Keratinocyte (primary cell): ENCODE measurements around the gene CCDC40. TPM values are rescaled to one million over a fixed set of nuclear protein-coding genes. Genes with fewer than 3 reads are reported as not detected.
A peak's percentile ranks its signal among the peaks of the same experiment; 100 is the strongest.

Source experiments
- DNase-seq: peaks from one replicate; pipeline ENCODE4 v3.0.0-alpha.2; 2011; ENCODE audit warnings: low read depth, missing footprints, low spot score
- FAIRE-seq: peaks from 2 replicates; lab custom pipeline; 2011; peaks lifted over from hg19 to GRCh38; lab: Jason Lieb, UNC
- H2AFZ ChIP-seq: 2 replicates; pipeline ENCODE4 v1.6.0; 2012; ENCODE audit warnings: low read length, control low read depth, inconsistent platforms; ENCODE audit not compliant: control insufficient read depth
- H3K27ac ChIP-seq: 2 replicates; pipeline ENCODE4 v1.5.1; 2011; ENCODE audit warnings: low read length; ENCODE audit not compliant: control insufficient read depth, insufficient read depth
- H3K27me3 ChIP-seq: 3 replicates; pipeline ENCODE4 v1.6.0; 2011; ENCODE audit warnings: low read length; ENCODE audit not compliant: control insufficient read depth, insufficient read depth; ENCODE audit errors: extremely low read depth
- H3K36me3 ChIP-seq, 2 experiments: 2 replicates in 1 of 2; 3 replicates in 1 of 2; pipeline ENCODE4 v1.5.1; 2011; ENCODE audit warnings: low read length in 2 of 2, mild to moderate bottlenecking in 1 of 2; ENCODE audit not compliant: control insufficient read depth in 2 of 2, insufficient read depth in 2 of 2; ENCODE audit errors: extremely low read depth in 1 of 2
- H3K4me1 ChIP-seq: 3 replicates; pipeline ENCODE4 v1.5.1; 2011; ENCODE audit warnings: low read length; ENCODE audit not compliant: control insufficient read depth, insufficient read depth; ENCODE audit errors: extremely low read depth
- H3K4me2 ChIP-seq: 3 replicates; pipeline ENCODE4 v1.6.0; 2011; ENCODE audit warnings: low read depth, low read length; ENCODE audit not compliant: control insufficient read depth, insufficient read depth; ENCODE audit errors: extremely low read depth
- H3K4me3 ChIP-seq, 3 experiments: fragments of 200-600 bp in 1 of 3; sonication (generic) in 1 of 3; 2 replicates in 2 of 3; 3 replicates in 1 of 3; pipeline ENCODE4 v1.5.1; 2011 to 2016; ENCODE audit warnings: low read length in 3 of 3, mild to moderate bottlenecking in 3 of 3, control low read depth in 2 of 3, inconsistent platforms in 1 of 3, low read depth in 1 of 3, mixed read lengths in 1 of 3, mixed run types in 1 of 3, moderate library complexity in 1 of 3; ENCODE audit not compliant: control insufficient read depth in 2 of 3, insufficient read depth in 2 of 3; ENCODE audit errors: extremely low read depth in 1 of 3
- H3K79me2 ChIP-seq: 2 replicates; pipeline ENCODE4 v1.6.0; 2012; ENCODE audit warnings: low read length; ENCODE audit not compliant: control insufficient read depth, insufficient read depth
- H3K9ac ChIP-seq: 3 replicates; pipeline ENCODE4 v1.6.0; 2011; ENCODE audit warnings: low read length; ENCODE audit not compliant: control insufficient read depth, insufficient read depth; ENCODE audit errors: extremely low read depth
- H3K9me1 ChIP-seq: 3 replicates; pipeline ENCODE4 v1.6.0; 2011; ENCODE audit warnings: low read length; ENCODE audit not compliant: control insufficient read depth, insufficient read depth; ENCODE audit errors: extremely low read depth
- H3K9me3 ChIP-seq: 2 replicates; pipeline ENCODE4 v1.5.1; 2012; ENCODE audit warnings: low read depth, low read length; ENCODE audit not compliant: control insufficient read depth
- H4K20me1 ChIP-seq: 3 replicates; pipeline ENCODE4 v1.6.0; 2011; ENCODE audit warnings: low read length; ENCODE audit not compliant: control insufficient read depth, insufficient read depth; ENCODE audit errors: extremely low read depth
- EZH2 ChIP-seq: IDR thresholded peaks from one replicate; pipeline ENCODE4 v1.6.1; 2012; ENCODE audit warnings: inconsistent platforms, mild to moderate bottlenecking, low read length, moderate library complexity
- dilution Hi-C: fragments of 300-500 bp; cut with MboI; formaldehyde crosslinking; loops from one replicate; pipeline ENCODE4 v1.7.0; 2020; ENCODE audit warnings: low sequenced_read_pairs; ENCODE audit not compliant: extremely low pct_ligation_motif_present
- polyA plus RNA-seq, 5 experiments: library from polyadenylated mRNA; depleted of rRNA in 3 of 5; stranded (reverse) in 3 of 5; stranded (forward) in 1 of 5; unstranded in 1 of 5; fragments of >200 nt; gene quantifications; 1 replicate in 1 of 5; 2 replicates in 3 of 5; 3 replicates in 1 of 5; pipeline versions ENCODE4 v1.2.1 to v1.2.3, GENCODE V29; 2011 to 2012; ENCODE audit warnings: missing spikeins in 2 of 5, low read depth in 1 of 5, low replicate concordance in 1 of 5
- TF ChIP-seq, protein P1 (sequence below), 3 experiments: IDR thresholded peaks in 1 of 3; conservative IDR thresholded peaks in 1 of 3; optimal IDR thresholded peaks in 1 of 3; 2 replicates in 2 of 3; 3 replicates in 1 of 3; pipeline versions ENCODE3 to v1.5.1; 2011; ENCODE audit warnings: low read length in 3 of 3, mild to moderate bottlenecking in 3 of 3, moderate library complexity in 2 of 3, control low read depth in 1 of 3, inconsistent platforms in 1 of 3; ENCODE audit not compliant: insufficient read depth in 2 of 3; ENCODE audit errors: extremely low read depth in 1 of 3

The CCDC40 gene
- polyA plus RNA-seq, 1 donor (not counting 4 experiments of a cell fraction or from before 2014, with no cell fraction given), result 2.4 TPM

DNA sequence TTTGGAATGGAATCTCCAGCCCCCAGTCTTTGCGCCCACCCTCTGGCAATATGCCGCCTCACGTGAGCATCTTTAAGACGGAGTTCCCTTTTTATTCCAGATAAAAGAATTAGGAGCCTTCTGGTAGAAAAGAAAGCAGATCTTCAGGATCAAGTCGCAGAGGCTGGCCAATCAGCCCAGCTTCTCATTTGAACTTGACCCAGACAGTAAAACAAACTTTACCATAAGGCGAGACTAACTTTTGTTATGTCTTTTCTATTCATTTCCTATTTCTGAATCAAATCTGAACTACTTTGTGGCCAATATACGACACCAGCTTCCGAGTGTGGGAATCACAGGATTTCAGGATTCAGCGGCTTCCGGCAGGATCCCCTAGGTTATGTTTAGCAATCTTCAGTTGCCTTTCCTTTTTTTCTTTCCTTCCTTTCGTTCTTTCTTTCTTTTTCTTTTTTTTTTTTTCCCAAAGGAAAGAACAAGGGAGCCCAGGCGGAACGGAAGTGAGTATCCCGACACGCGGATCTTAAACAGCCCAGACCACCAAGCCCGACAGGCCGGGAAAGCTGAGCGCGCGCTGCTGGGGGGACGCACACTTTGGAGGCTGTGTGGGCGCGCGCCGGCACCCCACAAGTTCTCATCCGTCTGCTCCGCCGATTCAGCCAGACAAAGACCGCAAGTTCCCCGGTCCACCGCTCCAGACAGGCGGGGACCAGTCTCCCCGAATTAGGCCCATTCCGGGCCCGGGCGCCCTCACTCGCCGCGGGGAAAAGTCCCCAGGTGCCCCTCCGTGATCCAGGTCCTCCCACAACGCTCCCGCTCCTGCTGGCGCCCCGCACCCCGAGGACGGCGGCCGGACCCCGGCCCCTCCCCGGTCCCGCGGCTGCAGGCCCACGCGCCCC is 1.4 kb upstream of the CCDC40 start:
- Histone ChIP-seq H3K27ac (peak overlapping the region; percentile 56), H3K36me3 (no peaks in the 10 kb centered on the region), H3K27me3 (no peaks in the 10 kb centered on the region), H3K4me1 (peaks cover 13% of the 10 kb centered on the region), H3K9me3 (no peaks in the 10 kb centered on the region), H3K9ac (peak overlapping the region; percentile 84), H3K79me2 (peaks cover 20% of the 10 kb centered on the region), H3K4me3 (peak overlapping the region; percentile 62 to 82 (median 68)), H4K20me1 (peaks cover 3% of the 10 kb centered on the region), H2AFZ (peak overlapping the region; percentile 3), H3K4me2 (peak overlapping the region; percentile 96), H3K9me1 (no peaks in the 10 kb centered on the region)
- dilution Hi-C loops, result no loop called here
- DNase-seq (no peak), FAIRE-seq (no peak)
- TF ChIP-seq EZH2, result no peak
- TF ChIP-seq, protein P1, sequence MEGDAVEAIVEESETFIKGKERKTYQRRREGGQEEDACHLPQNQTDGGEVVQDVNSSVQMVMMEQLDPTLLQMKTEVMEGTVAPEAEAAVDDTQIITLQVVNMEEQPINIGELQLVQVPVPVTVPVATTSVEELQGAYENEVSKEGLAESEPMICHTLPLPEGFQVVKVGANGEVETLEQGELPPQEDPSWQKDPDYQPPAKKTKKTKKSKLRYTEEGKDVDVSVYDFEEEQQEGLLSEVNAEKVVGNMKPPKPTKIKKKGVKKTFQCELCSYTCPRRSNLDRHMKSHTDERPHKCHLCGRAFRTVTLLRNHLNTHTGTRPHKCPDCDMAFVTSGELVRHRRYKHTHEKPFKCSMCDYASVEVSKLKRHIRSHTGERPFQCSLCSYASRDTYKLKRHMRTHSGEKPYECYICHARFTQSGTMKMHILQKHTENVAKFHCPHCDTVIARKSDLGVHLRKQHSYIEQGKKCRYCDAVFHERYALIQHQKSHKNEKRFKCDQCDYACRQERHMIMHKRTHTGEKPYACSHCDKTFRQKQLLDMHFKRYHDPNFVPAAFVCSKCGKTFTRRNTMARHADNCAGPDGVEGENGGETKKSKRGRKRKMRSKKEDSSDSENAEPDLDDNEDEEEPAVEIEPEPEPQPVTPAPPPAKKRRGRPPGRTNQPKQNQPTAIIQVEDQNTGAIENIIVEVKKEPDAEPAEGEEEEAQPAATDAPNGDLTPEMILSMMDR (optimal IDR thresholded peaks at IDR 0.05 in 1 of 3, IDR thresholded peaks at IDR 0.05 in 1 of 3, conservative IDR thresholded peaks at IDR 0.05 in 1 of 3; ENCODE audit: extremely low read depth in 1 of 3, insufficient read depth in 2 of 3, low read length in 3 of 3), result no peak

DNA sequence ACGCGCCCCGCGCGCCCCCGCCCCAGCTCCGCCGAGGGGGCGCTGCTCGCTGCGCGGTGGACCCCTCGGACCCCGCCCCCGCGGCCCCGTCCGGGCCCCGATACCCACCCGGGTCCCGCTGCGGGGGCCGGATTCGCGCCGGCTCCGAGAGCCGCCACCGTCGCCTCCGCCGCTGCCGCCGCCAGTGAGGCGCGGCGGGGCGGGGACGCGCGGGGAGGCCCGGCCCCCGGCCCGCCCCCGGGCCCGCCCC is 830 bp upstream of the CCDC40 start, which contains the start of gene TBC1D16:
TBC1D16 (minus strand) TSS at position 186 of the 250 bp plus-strand sequence. CDS start 22,325 bp downstream, outside the sequence.
- no peaks in the 10 kb centered on the region for H3K9me3 ChIP-seq
- peak within 1 kb of the TSS; percentile 74 for H3K27ac ChIP-seq
- no peaks in the 10 kb centered on the region for H3K27me3 ChIP-seq
- H3K4me2 ChIP-seq, result peak within 1 kb of the TSS; percentile 96
- H3K9me1 ChIP-seq, result no peaks in the 10 kb centered on the region
- H3K36me3 ChIP-seq, result no peaks in the 10 kb centered on the region
- H3K4me3 ChIP-seq, result peak within 1 kb of the TSS; percentile 79 to 82 (median 81)
- FAIRE-seq, result no peak
- peak within 1 kb of the TSS; percentile 89 for H3K9ac ChIP-seq
- dilution Hi-C loops, result no loop called here
- TF ChIP-seq, protein P1 (optimal IDR thresholded peaks at IDR 0.05 in 1 of 3, IDR thresholded peaks at IDR 0.05 in 1 of 3, conservative IDR thresholded peaks at IDR 0.05 in 1 of 3; ENCODE audit: extremely low read depth in 1 of 3, insufficient read depth in 2 of 3, low read length in 3 of 3), result no peak
- no peak for TF ChIP-seq EZH2
- no peaks in the 10 kb centered on the region for H4K20me1 ChIP-seq
- peak within 1 kb of the TSS; percentile 96 for H2AFZ ChIP-seq
- peaks cover 17% of the 10 kb centered on the region for H3K79me2 ChIP-seq
- H3K4me1 ChIP-seq, result peaks cover 12% of the 10 kb centered on the region
- no peak for DNase-seq
